ENCODE results near the gene C15orf39. TPM values are rescaled to one million over a fixed set of nuclear protein-coding genes. Genes with fewer than 3 reads are reported as not detected.
A peak's percentile ranks its signal among the peaks of the same experiment; 100 is the strongest.

C15orf39 gene
- total and polyA plus RNA-seq, 9 of the 15 experiments (the other 6 are each of a cell fraction or from before 2014, with no cell fraction given), result 0.31 to 29.8 (median 4.4) TPM

GRCh38 chr15:75178171-75178937, 23.3 kb upstream of the C15orf39 start (continued):
- TF ChIP-seq, protein P1, sequence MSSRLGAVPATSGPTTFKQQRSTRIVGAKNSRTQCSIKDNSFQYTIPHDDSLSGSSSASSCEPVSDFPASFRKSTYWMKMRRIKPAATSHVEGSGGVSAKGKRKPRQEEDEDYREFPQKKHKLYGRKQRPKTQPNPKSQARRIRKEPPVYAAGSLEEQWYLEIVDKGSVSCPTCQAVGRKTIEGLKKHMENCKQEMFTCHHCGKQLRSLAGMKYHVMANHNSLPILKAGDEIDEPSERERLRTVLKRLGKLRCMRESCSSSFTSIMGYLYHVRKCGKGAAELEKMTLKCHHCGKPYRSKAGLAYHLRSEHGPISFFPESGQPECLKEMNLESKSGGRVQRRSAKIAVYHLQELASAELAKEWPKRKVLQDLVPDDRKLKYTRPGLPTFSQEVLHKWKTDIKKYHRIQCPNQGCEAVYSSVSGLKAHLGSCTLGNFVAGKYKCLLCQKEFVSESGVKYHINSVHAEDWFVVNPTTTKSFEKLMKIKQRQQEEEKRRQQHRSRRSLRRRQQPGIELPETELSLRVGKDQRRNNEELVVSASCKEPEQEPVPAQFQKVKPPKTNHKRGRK (tag; IDR thresholded peaks at IDR 0.05), result no peak
- TF ChIP-seq, protein P2, sequence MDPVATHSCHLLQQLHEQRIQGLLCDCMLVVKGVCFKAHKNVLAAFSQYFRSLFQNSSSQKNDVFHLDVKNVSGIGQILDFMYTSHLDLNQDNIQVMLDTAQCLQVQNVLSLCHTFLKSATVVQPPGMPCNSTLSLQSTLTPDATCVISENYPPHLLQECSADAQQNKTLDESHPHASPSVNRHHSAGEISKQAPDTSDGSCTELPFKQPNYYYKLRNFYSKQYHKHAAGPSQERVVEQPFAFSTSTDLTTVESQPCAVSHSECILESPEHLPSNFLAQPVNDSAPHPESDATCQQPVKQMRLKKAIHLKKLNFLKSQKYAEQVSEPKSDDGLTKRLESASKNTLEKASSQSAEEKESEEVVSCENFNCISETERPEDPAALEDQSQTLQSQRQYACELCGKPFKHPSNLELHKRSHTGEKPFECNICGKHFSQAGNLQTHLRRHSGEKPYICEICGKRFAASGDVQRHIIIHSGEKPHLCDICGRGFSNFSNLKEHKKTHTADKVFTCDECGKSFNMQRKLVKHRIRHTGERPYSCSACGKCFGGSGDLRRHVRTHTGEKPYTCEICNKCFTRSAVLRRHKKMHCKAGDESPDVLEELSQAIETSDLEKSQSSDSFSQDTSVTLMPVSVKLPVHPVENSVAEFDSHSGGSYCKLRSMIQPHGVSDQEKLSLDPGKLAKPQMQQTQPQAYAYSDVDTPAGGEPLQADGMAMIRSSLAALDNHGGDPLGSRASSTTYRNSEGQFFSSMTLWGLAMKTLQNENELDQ (CRISPR knock-in tag; IDR thresholded peaks at IDR 0.05; ENCODE audit: borderline replicate concordance), result no peak
- TF ChIP-seq ZNF449 (CRISPR knock-in tag; IDR thresholded peaks at IDR 0.05) (no peak), ZNF785 (CRISPR knock-in tag; IDR thresholded peaks at IDR 0.05) (no peak), RCOR1 (IDR thresholded peaks at IDR 0.05; ENCODE audit: borderline replicate concordance in 1 of 2, low read depth in 2 of 2, low read length in 2 of 2) (0 out of 4 replicates have a peak, but pooled peaks of 1 of the 2 experiments have one; percentile 3), ZBED1 (IDR thresholded peaks at IDR 0.05) (no peak), NCOA2 (IDR thresholded peaks at IDR 0.05; ENCODE audit: partially characterized antibody in 2 of 2) (no peak), TOE1 (IDR thresholded peaks at IDR 0.05; ENCODE audit: borderline replicate concordance) (no peak), TOE1 (CRISPR knock-in tag; IDR thresholded peaks at IDR 0.05; ENCODE audit: borderline replicate concordance, low read depth) (no peak), SRSF3 (IDR thresholded peaks at IDR 0.05; ENCODE audit: insufficient read depth, low read length) (no peak), BACH1 (tag; IDR thresholded peaks at IDR 0.05) (no peak)
- TF ChIP-seq, protein P3, sequence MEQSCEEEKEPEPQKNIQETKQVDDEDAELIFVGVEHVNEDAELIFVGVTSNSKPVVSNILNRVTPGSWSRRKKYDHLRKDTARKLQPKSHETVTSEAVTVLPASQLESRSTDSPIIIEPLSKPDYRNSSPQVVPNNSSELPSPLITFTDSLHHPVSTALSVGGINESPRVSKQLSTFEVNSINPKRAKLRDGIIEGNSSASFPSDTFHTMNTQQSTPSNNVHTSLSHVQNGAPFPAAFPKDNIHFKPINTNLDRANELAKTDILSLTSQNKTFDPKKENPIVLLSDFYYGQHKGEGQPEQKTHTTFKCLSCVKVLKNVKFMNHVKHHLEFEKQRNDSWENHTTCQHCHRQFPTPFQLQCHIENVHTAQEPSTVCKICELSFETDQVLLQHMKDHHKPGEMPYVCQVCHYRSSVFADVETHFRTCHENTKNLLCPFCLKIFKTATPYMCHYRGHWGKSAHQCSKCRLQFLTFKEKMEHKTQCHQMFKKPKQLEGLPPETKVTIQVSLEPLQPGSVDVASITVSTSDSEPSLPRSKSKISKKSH (CRISPR knock-in tag; IDR thresholded peaks at IDR 0.05), result no peak
- TF ChIP-seq, protein P4, sequence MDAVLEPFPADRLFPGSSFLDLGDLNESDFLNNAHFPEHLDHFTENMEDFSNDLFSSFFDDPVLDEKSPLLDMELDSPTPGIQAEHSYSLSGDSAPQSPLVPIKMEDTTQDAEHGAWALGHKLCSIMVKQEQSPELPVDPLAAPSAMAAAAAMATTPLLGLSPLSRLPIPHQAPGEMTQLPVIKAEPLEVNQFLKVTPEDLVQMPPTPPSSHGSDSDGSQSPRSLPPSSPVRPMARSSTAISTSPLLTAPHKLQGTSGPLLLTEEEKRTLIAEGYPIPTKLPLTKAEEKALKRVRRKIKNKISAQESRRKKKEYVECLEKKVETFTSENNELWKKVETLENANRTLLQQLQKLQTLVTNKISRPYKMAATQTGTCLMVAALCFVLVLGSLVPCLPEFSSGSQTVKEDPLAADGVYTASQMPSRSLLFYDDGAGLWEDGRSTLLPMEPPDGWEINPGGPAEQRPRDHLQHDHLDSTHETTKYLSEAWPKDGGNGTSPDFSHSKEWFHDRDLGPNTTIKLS (IDR thresholded peaks at IDR 0.05; ENCODE audit: borderline replicate concordance, low read depth), result no peak
- TF ChIP-seq, protein P5, sequence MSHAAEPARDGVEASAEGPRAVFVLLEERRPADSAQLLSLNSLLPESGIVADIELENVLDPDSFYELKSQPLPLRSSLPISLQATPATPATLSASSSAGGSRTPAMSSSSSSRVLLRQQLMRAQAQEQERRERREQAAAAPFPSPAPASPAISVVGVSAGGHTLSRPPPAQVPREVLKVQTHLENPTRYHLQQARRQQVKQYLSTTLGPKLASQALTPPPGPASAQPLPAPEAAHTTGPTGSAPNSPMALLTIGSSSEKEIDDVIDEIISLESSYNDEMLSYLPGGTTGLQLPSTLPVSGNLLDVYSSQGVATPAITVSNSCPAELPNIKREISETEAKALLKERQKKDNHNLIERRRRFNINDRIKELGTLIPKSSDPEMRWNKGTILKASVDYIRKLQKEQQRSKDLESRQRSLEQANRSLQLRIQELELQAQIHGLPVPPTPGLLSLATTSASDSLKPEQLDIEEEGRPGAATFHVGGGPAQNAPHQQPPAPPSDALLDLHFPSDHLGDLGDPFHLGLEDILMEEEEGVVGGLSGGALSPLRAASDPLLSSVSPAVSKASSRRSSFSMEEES (CRISPR knock-in tag; IDR thresholded peaks at IDR 0.05), result no peak
